GM18498 (cell line): ENCODE measurements around the gene HLA-DPA1.
A peak's percentile ranks its signal among the peaks of the same experiment; 100 is the strongest.
"Not testable (repeated sequence)": the region's sequence is repeated elsewhere in the genome, so short reads cannot be mapped to it uniquely, and the experiment has no call there.

Experiments
- ATAC-seq: cut with Tn5 transposase; IDR thresholded peaks from one replicate; pipeline ENCODE4 v1.9.1; 2021; ENCODE audit warnings: mild to moderate bottlenecking, moderate library complexity; ENCODE audit not compliant: unreplicated experiment

Gene HLA-DPA1

DNA sequence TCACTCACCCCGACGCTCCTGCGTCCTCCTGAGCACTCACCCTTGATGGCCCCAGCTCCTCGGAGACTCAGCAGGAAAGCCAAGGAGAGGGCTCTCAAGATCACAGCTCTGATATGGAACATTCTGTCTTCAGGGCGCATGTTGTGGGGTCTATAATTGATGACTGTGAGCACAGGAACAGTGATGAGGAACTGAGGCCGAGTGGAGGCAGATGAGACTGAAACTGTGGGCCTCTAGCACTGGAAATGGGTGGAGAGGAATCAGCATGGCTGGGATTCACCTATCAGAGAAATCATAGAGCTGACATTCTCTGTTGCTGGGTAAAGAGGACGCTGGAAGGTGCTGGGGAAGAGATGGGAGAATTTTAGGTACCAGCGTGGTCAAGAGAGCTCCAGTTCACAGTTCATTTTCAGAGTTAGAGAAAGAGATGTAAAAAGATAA, at the start of gene HLA-DPA1:
Gene HLA-DPA1, minus strand, starts transcription at position 219 of the 441 bp plus-strand sequence.
- peak; percentile 74 for ATAC-seq

DNA sequence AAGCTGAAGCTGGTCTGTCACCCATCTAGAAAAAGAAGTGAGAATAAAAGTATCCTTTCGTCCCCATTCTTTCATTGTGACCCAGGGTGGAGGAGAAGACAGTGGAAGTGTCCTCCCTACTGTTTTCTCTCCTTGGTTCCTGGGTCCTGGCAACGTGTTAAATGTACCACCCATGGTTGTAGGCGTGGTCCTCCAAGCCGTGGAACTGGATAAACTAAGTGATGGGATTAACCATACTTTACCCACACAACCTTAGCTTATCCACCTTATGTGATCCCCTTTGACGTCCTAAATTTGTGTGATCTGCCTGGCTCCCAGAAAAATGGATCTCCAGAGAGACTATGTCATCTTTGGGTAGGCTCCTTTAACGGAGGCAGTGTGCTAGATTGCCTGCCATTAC, 49.7 kb upstream of the HLA-DPA1 start:
- no peak for ATAC-seq

DNA sequence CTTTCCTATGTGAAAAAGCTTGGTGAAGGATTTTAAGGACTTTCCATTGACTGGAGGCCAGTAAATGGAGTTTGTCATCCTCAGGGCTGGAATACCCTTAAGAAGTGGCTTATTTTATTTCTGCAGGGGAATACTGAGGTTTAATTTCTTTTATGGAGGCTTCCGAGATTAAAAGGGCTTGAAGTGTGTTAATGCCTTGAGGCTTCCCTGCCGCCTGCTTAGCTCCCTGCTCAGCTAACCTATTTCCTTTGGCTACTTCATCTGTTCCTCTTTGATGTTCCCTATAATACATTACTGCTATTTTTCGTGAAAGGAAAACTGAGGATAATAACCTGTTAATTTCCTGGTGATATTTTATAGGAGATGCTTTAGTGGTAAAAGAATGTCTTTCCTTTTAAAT, 46.6 kb upstream of the HLA-DPA1 start:
- no peak for ATAC-seq

DNA sequence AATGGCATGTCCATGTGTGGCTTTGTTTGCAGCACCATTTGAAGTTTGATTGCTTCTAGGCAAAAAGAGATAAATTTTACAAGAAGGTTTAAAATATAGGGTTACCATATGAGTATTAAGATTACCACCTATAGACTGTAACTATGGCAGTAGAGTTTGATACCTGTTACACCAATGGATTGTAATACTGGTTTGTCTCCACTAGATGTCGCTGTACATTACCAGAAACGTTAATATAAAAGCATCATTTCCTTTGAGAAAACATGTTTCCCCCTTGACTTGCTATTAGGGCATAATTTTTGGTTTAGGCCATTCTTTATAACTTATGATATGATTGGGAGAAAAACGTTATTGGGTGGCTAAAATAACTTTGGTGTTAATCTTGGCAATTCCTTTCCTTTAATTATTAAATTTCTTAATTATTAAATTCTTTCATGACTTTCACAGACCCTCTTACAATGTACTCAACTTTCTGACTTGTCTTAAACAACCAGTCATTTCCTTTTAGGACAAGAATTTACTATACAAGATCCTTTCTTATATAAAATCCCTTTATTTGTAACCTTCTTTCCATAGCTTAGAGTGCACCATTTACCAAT, 45.2 kb upstream of the HLA-DPA1 start:
- ATAC-seq = no peak

DNA sequence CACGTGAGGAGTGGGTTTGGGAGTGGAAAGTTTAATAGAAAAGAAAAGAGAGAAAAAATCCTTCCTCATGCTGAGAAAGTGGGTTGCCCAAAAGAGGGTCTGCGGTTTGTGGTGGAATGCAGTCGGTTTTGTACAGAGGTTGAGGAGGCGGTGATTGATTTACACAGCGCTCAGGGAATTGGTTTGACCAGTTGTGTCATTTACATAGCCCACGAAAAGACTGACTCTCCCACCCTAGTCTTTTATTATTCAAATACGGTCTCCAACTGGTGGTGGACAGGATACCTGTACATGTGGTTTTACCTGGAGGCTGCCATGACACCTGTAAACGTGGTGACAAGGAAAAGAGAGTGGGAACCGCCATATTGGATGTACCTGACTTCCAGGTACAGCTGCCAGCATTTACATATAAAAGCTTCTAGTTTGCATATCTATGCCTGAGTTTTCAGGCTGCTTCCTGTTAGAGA, 44.4 kb upstream of the HLA-DPA1 start:
- ATAC-seq = no peak

DNA sequence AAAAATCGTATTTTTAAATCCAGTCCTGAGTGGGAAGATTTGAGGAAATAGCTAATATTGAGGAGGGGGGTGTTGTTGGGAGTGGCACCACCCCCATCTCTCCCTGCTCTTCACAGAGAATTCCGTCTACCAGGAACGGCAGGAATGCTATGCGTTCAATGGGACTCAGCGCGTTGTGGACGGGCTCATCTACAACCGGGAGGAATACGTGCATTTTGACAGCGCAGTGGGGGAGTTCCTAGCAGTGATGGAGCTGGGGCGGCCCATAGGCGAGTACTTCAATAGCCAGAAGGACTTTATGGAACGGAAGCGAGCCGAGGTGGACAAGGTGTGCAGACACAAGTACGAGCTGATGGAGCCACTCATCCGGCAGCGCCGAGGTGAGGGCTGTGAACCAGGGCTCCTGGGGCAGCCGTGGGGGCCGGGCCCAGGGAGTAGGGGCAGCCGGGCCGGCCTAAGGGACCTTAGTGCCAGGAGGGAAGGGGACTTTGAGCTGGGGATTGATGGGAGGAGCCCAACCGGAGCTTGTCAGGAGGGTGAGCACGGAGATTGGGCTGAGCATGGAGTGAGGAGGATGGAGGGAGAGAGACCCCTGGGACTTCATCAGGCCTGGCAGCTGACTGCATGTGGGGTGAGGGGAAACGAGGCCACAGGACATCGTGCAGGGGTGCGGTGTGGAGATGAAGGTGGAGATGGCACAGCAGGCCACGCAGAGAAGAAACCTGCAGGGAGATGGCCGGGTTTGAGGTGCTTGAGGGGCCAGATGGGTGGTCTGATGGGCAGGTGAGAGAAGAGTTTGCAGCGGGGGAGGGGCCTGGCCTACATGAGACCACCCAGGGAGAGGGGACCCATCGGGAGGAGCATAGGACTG, 43.6 kb upstream of the HLA-DPA1 start:
- no peak for ATAC-seq

DNA sequence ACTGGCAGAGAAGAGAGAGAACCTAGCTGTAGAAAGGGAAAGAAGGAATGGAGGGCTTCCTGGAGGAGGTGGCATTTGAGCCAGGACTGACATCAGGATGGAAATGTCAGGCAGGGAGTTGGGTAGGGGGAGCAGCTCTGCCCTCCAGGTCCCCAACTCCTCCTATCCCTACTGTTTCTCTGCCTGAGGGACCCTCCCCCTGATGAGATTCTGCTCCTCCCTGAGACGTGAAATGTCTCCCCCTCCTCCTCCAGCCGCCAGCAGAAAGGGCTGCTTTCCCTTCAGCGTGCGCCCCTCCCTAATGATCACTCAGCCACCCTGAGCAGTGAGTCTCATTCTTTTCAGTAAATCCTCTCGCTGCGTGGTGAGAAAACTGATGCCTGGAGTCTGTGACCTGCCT, 43.0 kb upstream of the HLA-DPA1 start:
- no peak for ATAC-seq

DNA sequence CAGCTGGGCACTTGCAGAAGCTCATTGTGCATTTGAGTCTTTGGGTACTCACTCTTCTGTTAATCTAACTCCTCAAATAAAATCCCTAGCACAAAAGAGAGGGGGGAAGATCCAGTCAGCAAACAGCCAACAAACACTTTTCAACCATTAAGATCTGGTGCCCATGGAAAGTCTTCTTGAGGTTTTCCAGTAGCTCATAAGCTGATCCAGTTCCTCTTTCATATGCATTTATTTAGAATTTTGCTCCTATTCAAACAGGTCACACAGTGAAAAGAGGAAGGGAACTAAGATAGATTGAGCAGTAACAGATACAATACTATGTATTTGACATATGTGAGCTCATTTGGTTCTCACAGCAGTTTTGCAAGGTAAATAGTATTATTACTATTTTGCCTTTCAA, 41.0 kb upstream of the HLA-DPA1 start:
- ATAC-seq = no peak

DNA sequence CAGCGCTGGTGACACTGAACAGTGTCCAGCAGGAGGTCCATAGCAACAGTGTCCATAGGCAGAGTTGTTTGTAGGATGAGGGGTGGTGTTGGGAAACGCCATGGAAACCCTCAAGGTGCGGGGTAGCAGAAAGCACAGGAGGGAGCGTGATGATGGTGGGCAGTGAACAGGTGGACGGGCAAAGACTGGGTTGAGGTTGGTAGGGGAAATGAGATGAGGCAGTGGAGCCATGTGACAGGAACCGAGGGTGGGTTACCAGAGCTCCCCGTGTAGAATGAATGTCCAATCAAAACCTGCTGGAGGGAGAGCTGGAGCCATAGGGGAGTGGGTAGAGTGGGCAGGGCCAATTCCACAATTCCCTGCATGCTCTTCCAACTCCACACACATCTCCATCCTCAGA, 40.3 kb upstream of the HLA-DPA1 start:
- no peak for ATAC-seq

DNA sequence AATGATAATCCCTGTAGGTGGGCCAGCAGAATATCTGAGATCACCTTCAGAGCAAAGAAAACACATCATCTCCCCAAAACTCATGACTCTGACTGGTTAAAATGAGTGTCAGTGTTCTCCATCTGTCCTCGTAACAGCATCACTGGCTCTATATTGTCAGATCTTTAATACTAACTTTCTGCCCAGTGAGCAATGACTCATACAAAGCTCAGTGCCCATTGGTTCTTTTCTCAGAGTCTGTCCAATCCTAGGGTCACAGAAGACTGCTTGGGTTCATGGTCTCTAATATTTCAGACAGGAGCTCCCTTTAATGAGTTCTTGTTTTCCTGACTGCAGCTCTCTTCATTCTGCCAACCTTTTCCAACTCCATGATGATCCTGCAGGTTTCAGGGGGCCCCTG, 38.7 kb upstream of the HLA-DPA1 start:
- peak; percentile 92 for ATAC-seq

DNA sequence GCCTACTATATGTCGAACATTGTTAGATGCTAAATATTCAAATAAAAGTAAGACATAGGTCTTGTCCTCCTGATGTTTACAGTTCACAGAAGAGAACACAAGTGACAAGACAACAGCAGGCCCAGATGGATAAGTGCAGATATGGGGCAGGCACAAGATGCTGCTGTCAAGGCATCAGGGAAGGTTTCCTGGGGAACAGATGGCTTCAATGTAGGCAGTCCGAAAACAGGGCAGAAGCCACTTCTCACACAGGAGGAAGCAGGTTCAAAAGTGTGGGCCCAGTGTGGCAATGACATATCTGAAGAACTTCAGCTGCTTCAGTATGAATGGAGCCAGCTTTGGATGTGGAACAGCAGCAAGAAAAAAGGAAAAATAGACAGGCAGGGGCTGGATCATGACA, 34.9 kb upstream of the HLA-DPA1 start:
- no peak for ATAC-seq

DNA sequence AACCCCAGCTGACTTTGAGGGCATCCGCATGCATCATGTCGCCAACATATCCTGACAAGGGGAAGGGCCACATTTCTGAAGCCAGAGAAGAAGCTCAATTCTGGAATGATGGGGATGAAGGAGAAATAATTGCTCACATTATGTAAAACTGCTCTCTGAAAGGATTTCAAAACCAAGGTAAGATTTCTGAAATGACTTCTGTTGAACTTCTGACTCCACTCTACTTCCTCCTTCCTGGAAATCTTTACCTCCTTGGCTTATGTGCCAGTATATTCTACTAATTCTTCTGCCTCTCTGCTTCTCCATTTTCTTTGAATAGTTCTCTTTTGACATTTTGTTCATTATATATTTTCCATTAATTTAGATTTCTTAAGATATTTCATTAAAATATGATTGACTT, 34.2 kb upstream of the HLA-DPA1 start:
- ATAC-seq = no peak

DNA sequence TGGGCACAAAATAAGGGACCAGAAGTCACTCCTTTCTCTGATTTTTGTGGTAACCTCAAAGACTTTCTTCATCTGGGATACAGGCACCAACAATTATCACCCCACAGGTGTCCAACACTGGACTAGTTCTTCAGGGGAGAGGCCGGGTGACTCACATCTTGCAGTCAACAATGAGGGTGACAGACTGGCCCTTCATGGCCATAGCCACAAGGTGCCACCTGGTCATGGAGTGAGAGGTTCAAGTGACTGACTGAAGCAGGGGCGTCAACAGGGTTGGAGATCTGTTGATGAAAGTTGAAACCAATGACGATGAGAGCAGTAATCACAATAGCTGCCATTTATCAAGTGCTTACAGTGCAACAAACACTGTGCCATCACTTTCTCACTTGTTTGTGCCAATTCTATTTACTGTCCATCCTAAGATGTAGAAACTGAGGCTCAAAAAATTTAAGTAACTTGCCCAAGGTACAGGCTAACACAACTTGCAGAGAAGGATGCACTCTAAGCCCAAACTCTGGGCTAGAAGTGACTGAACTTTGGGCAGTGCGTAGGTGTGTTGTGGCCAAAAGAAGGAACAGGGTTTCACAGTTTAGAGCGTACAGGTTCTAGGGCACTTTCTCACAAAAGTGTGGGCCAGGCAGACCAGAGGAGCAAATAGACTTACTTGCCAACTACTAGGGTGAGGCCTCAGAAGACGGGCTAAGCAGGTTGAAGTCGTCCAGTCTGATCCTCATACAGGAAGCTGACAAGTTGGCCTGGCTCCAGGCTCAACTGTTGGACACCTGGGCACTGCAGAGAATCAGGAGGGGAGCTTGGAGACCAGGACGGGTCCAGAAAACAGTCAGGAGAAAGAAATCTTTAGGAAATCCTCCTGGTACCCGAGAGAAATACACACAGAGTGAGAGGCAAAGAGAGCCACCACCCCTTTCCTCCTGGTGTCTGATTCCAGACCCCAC, 32.7 kb upstream of the HLA-DPA1 start:
- ATAC-seq = no peak

DNA sequence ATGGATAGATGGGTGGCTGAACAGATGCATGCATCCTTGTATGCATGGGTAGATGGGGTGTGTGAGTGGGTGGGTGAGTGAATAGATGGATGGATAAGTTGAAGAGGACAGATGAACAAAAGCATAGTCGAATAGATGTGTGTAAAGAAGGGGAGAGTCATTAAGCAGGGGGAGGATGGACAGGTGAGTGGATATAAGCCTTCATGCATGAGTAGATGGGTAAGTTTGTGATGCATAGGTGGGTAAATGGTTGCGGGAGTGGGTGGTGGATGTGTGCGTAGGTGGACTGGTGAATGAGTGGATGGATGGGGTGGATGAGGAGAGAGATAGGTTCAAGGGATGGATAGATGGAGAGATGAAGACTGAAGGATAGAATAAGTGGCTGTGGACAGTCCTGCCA, 31.9 kb upstream of the HLA-DPA1 start:
- no peak for ATAC-seq

DNA sequence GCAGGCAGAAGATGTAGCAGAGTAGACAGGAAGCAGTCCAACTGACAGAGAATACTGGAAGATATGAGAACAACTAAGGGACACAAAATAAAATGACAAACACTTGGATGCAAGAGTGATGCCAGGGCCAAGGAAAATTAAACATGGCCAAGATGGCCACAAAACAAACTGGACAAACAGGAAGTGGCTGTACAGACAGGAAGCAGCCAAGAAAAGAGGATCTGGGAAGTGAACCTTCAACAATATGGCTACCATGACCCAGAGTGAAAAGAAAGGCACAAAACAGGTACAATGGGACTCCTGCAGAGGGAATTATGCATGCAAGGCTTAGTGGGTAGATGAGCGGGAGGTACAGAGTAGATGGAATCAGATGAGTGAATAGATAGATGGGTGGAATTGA, 31.4 kb upstream of the HLA-DPA1 start:
- no peak for ATAC-seq

DNA sequence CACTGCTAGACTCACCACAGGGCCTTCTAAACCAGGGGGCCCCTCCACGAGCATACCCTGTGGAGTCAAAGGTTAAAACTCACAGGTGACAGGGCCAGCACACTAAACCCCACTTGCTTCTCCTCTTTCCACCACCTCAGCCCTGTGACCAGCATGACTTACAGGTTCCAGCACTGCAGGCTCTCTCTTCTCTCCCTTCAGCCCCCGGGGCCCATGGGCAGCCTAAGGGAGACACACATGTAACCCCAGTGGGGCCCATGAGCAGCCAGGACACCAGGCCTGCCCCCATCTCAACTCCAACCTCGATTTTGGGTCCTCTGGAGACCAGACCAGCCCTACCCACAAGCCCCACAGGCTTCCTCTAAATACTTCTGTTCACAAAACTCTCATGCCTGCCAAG, 30.3 kb upstream of the HLA-DPA1 start:
- ATAC-seq = no peak

DNA sequence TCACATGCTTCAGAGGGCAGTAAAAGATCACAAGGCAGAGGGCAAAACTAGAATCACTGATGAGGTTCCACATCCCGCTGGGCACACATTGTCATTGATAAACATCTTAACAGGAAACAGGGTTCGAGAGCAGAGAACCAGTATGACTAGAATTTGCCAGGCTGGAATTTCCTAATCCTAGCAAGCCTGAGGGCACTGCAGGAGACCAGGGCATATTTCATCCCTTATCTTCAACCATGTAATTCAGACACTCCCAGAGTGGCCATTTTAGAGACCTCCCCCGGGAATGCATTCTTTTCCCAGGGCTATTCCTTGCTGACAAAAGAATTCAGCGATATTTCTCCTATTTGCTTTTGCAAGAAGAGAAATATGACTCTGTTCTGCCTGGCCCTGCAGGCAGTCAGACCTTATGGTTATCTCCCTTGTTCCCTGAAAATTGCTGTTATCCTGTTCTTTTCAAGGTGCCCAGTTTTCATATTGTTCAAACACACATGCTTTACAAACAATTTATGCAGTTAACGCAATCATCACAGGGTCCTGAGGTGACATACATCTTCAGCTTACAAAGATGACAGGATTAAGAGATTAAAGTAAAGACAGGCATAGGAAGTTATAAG, 27.8 kb upstream of the HLA-DPA1 start:
- not testable (repeated sequence) for ATAC-seq

DNA sequence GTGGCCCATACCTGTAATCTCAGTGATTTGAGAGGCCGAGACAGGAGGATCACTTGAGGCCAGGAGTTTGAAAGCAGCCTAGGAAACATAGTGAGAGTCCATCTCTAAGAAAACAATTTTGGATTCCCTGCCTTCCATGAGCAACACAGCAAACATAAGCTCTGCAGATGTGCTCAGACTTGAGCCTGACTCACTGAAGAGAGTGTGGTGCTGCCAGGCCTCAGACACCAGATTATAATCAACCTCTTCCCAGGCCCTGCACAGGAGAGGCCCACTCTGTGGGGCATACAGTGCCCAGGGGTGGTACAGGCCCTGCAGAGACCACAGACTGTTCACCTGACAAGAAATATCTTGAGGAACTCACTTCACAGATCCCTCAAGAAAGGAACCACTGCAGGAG, 22.2 kb upstream of the HLA-DPA1 start:
- no peak for ATAC-seq

DNA sequence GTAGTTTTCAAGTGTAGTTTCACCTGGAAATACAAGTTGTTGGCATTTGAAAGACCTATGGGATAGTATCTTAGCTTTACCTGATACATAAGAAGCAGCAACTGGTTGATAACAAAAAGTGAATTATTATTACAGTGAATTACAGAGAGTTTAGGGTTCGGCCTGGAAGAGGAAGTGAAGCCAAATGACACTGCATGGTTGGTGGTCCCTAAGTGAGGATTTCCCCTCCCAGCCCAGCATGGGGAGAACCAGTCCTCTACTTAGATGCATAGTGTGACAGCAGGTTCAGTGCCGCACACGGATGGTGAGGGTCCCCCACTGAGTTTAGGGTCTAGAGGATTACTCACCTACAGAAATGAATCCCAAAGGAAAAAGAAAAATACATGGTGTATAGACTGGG, 20.4 kb upstream of the HLA-DPA1 start:
- no peak for ATAC-seq

DNA sequence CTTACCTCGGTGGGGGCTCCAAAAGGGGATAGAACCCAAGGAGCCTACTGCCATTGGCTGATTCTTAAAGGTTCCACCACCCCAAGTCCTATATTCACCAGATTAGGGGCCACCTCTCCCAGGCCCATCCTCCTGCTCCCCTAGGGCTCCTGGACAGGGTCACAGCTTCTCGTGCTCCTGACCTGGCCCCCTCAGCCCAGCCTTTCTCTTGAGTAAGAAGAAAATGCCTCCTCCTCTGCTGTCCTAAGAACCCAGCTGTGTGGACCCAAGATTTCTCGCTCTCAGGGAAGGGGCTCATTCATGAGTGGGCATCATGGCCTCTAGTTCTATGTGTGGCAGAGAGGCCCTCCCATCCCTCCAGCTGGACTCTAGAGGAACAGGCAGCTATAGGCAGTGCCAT, 18.9 kb upstream of the HLA-DPA1 start:
- ATAC-seq = no peak

DNA sequence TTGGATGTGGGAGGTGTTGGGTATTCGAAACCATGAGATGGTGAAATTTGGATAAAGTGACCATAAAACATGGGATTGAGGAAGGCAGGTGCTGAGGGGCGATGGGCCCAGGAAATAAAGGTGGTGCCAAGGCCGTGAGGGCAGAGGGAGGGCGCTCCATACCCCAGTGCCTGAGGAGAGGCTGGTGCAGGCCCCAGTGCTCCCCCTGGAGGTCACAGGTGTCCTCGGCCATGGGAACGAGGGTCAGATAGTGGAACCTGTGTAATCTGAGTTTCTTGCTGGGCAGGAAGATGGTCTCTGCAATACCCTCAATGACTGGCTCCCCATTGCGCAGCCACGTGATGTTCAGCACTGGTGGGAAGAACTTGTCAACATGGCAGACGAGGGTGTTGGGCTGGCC, 18.5 kb upstream of the HLA-DPA1 start:
- no peak for ATAC-seq
